ENCODE measurements around the gene HOXB5.

The HOXB5 gene

GRCh38 chr17:48617471-48618255, 24.1 kb upstream of the HOXB5 start:
- Histone ChIP-seq H3K27me3 (ENCODE audit: low read depth, low read length) (peaks cover 47% of the 10 kb centered on the region), H3K4me3 (ENCODE audit: low read length) (no peak overlapping the region), H3K36me3 (replicated peaks; ENCODE audit: low read depth, low read length) (no peaks in the 10 kb centered on the region), H3K4me2 (ENCODE audit: low read length) (peak overlapping the region; percentile 70), H4K20me1 (ENCODE audit: insufficient read depth, low read length) (no peaks in the 10 kb centered on the region), H3K4me1 (ENCODE audit: low read length) (peaks cover 7% of the 10 kb centered on the region), H3K27ac (ENCODE audit: low read length) (no peak overlapping the region), H3K9me3 (ENCODE audit: insufficient read depth, low read length) (no peaks in the 10 kb centered on the region), H2AFZ (ENCODE audit: low read depth, low read length) (no peak overlapping the region), H3K9ac (ENCODE audit: low read length) (no peak overlapping the region), H3K79me2 (ENCODE audit: low read length) (no peaks in the 10 kb centered on the region)
- TF ChIP-seq EZH2phosphoT487 (IDR thresholded peaks at IDR 0.05; ENCODE audit: low read depth), result no peak
- TF ChIP-seq CTCF (IDR thresholded peaks at IDR 0.05; ENCODE audit: low read depth, low read length), result no peak

GRCh38 chr17:48616717-48617470, 23.3 kb upstream of the HOXB5 start:
- Histone ChIP-seq H3K36me3 (replicated peaks; ENCODE audit: low read depth, low read length) (no peaks in the 10 kb centered on the region), H3K27me3 (ENCODE audit: low read depth, low read length) (peaks cover 42% of the 10 kb centered on the region)

GRCh38 chr17:48615963-48616716, 22.6 kb upstream of the HOXB5 start:
- TF ChIP-seq CTCF (IDR thresholded peaks at IDR 0.05; ENCODE audit: low read depth, low read length), result no peak
- no peak for TF ChIP-seq EZH2phosphoT487 (IDR thresholded peaks at IDR 0.05; ENCODE audit: low read depth)
- H3K27me3 ChIP-seq (ENCODE audit: low read depth, low read length), result peaks cover 42% of the 10 kb centered on the region
- H4K20me1 ChIP-seq (ENCODE audit: insufficient read depth, low read length), result no peaks in the 10 kb centered on the region
- no peak overlapping the region for H3K9ac ChIP-seq (ENCODE audit: low read length)
- H3K9me3 ChIP-seq (ENCODE audit: insufficient read depth, low read length), result no peaks in the 10 kb centered on the region
- no peak overlapping the region for H3K4me2 ChIP-seq (ENCODE audit: low read length)
- H3K4me1 ChIP-seq (ENCODE audit: low read length), result peaks cover 7% of the 10 kb centered on the region
- no peak overlapping the region for H3K27ac ChIP-seq (ENCODE audit: low read length)
- no peaks in the 10 kb centered on the region for H3K36me3 ChIP-seq (replicated peaks; ENCODE audit: low read depth, low read length)
- H3K79me2 ChIP-seq (ENCODE audit: low read length), result no peaks in the 10 kb centered on the region
- H3K4me3 ChIP-seq (ENCODE audit: low read length), result no peak overlapping the region
- no peak overlapping the region for H2AFZ ChIP-seq (ENCODE audit: low read depth, low read length)

More at GRCh38 chr17:48616717-48617470, 23.3 kb upstream of the HOXB5 start:
- Histone ChIP-seq H3K4me1 (ENCODE audit: low read length) (peaks cover 7% of the 10 kb centered on the region), H4K20me1 (ENCODE audit: insufficient read depth, low read length) (no peaks in the 10 kb centered on the region), H3K9ac (ENCODE audit: low read length) (no peak overlapping the region), H3K79me2 (ENCODE audit: low read length) (no peaks in the 10 kb centered on the region), H3K4me3 (ENCODE audit: low read length) (no peak overlapping the region), H3K9me3 (ENCODE audit: insufficient read depth, low read length) (no peaks in the 10 kb centered on the region), H3K27ac (ENCODE audit: low read length) (no peak overlapping the region), H2AFZ (ENCODE audit: low read depth, low read length) (no peak overlapping the region), H3K4me2 (ENCODE audit: low read length) (no peak overlapping the region)
- TF ChIP-seq CTCF (IDR thresholded peaks at IDR 0.05; ENCODE audit: low read depth, low read length) (no peak), EZH2phosphoT487 (IDR thresholded peaks at IDR 0.05; ENCODE audit: low read depth) (no peak; the same call in 1 of the 2 replicates)
